T-cell (primary cell): ENCODE results near the gene TRABD. TPM values are rescaled to one million over a fixed set of nuclear protein-coding genes. Genes with fewer than 3 reads are reported as not detected.

Source experiments
- ATAC-seq, 4 experiments: fragments of 200-7000 bp in 3 of 4; fragments of 150-1000 bp in 1 of 4; cut with Tn5 transposase; replicated peaks in 1 of 4; 1 replicate in 3 of 4; 2 replicates in 1 of 4; pipeline ENCODE4 v1.10.0; 2021; ENCODE audit warnings: moderate library complexity in 3 of 4, mild to moderate bottlenecking in 2 of 4, moderate number of reproducible peaks in 1 of 4
- CTCF ChIA-PET, 2 donors: fragments of 300-600 bp; sonication (Branson Sonifier 250); formaldehyde crosslinking; loops; one replicate each; lab custom pipeline; 2022; ENCODE audit warnings: antibody characterized with exemption in 2 of 2; lab: Charles Lee
- POLR2A ChIA-PET, 2 donors: fragments of 300-600 bp; sonication (Branson Sonifier 250); formaldehyde crosslinking; loops; one replicate each; lab custom pipeline; 2022; ENCODE audit warnings: antibody characterized with exemption in 2 of 2; lab: Charles Lee
- DNase-seq, 35 experiments: peaks; one replicate each; pipeline versions ENCODE4 v3.0.0 to v3.0.0-alpha.2; 2013 to 2023
- H3K27ac ChIP-seq: one replicate; pipeline ENCODE4 v1.5.1; 2013; ENCODE audit warnings: low read length
- H3K27me3 ChIP-seq, 2 experiments: replicated peaks in 1 of 2; 1 replicate in 1 of 2; 2 replicates in 1 of 2; pipeline versions ENCODE4 v1.6.1 to v1.7.0; 2013; ENCODE audit warnings: low read length in 1 of 2, mixed read lengths in 1 of 2; ENCODE audit not compliant: control insufficient read depth in 2 of 2, insufficient read depth in 2 of 2; ENCODE audit errors: extremely low read depth in 1 of 2
- H3K36me3 ChIP-seq, 2 donors: 1 replicate in 1 of 2; 2 replicates in 1 of 2; pipeline versions ENCODE4 v1.6.1 to v1.7.0; 2013; ENCODE audit warnings: low read length in 1 of 2; ENCODE audit not compliant: control insufficient read depth in 2 of 2, insufficient read depth in 1 of 2; ENCODE audit errors: extremely low read depth in 1 of 2
- H3K4me1 ChIP-seq, 2 experiments: 1 replicate in 1 of 2; 2 replicates in 1 of 2; pipeline versions ENCODE4 v1.6.1 to v1.7.0; 2013; ENCODE audit warnings: low read length in 2 of 2, mixed read lengths in 1 of 2; ENCODE audit not compliant: insufficient read depth in 2 of 2, control insufficient read depth in 1 of 2; ENCODE audit errors: extremely low read depth in 1 of 2
- H3K4me3 ChIP-seq, 2 donors: 1 replicate in 1 of 2; 2 replicates in 1 of 2; pipeline versions ENCODE4 v1.5.1 to v1.7.0; 2013; ENCODE audit warnings: mild to moderate bottlenecking in 2 of 2, low read length in 1 of 2, moderate library complexity in 1 of 2; ENCODE audit not compliant: control insufficient read depth in 1 of 2; ENCODE audit errors: extremely low read depth in 1 of 2
- H3K9me3 ChIP-seq: 2 replicates; pipeline ENCODE4 v1.7.0; 2013
- H3K27ac Mint-ChIP-seq, 2 donors: one replicate each; pipeline ENCODE4 v1.8.0; 2020 to 2021; ENCODE audit warnings: mild to moderate bottlenecking in 2 of 2, mixed read lengths in 2 of 2
- H3K27me3 Mint-ChIP-seq, 2 donors: one replicate each; pipeline ENCODE4 v1.8.0; 2021 to 2022; ENCODE audit warnings: mixed read lengths in 2 of 2
- H3K36me3 Mint-ChIP-seq: one replicate; pipeline ENCODE4 v1.8.0; 2021; ENCODE audit warnings: mixed read lengths
- H3K4me1 Mint-ChIP-seq, 3 donors: one replicate each; pipeline ENCODE4 v1.8.0; 2020 to 2022; ENCODE audit warnings: mixed read lengths in 3 of 3, mild to moderate bottlenecking in 1 of 3
- H3K4me3 Mint-ChIP-seq, 3 donors: one replicate each; pipeline ENCODE4 v1.8.0; 2020 to 2022; ENCODE audit warnings: mild to moderate bottlenecking in 3 of 3, mixed read lengths in 3 of 3, moderate library complexity in 3 of 3
- H3K9me3 Mint-ChIP-seq, 3 donors: one replicate each; pipeline ENCODE4 v1.8.0; 2020 to 2022; ENCODE audit warnings: mixed read lengths in 3 of 3
- WGBS: methylation state at CpG from one replicate; pipeline ENCODE4 v1.1.5; 2013; ENCODE audit warnings: missing lambda C conversion rate; ENCODE audit not compliant: insufficient coverage; 5-methylcytosine and 5-hydroxymethylcytosine counted together
- total RNA-seq, 35 experiments: library from RNA in 6 of 35; stranded (reverse) in 6 of 35; fragments of 120-200 nt in 1 of 35; gene quantifications; one replicate each; pipeline versions ENCODE4 v1.2.1 to v1.2.4 and lab custom pipeline; 2013 to 2026

TRABD gene
- total RNA-seq, 5 donors from 2014 or later (not counting 1 experiment from before 2014, with no cell fraction given), result 116 to 213 (median 175) TPM

DNA sequence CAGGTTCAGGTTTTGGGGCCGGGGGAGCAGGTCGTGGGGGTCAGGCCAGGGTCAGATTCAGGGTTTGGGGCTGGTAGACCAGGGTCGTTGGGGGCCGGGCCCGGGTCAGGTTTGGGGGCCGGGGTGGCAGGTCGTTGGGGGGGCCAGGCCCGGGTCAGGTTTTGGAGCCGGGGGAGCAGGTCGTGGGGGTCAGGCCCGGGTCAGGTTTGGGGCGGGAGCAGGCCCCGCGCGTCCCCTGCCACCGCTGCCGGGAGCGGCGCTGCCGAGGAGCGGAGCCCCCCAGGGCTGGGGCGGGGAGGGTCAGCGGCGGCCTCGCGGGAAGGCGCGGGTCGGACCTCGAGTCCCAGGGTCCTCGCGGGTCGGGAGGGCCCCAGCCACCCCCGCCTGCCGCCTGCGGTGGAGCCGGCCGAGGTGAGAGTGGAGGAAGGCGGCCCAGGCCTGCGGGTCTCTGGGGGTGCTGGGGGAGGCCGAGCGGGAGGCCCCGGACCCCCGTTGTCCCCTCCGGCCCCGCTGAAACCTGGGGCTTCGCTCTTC, 535 bp downstream of the TRABD start:
- CTCF ChIA-PET, result no interaction called here

GRCh38 chr22:50186761-50187523, 1.2 kb downstream of the TRABD start:
- Histone ChIP-seq H3K9me3 (no peaks in the 10 kb centered on the region), H3K4me3 (peak overlapping the region; percentile 55 to 57), H3K36me3 (peaks cover 0 to 3% of the 10 kb centered on the region in 2 donors), H3K4me1 (peaks cover 25 to 69% of the 10 kb centered on the region in 2 experiments), H3K27ac (peak overlapping the region; percentile 74), H3K27me3 (peaks cover 0 to 16% of the 10 kb centered on the region in 2 experiments)
- ChIA-PET CTCF (interaction anchor here in 1 of 2 donors (0.6 kb wide), 1 partner anchor 33 kb away, joined by 3 read pairs; no protein-coding TSS in a partner anchor), POLR2A (no interaction called here)
- no peak for ATAC-seq
- WGBS, result 32% methylated on average over 25 of the region's 26 CpGs
- H3K4me1 Mint-ChIP-seq, result peaks cover 26 to 47% (median 44%) of the 10 kb centered on the region in 3 donors
- no peaks in the 10 kb centered on the region for H3K36me3 Mint-ChIP-seq
- H3K27me3 Mint-ChIP-seq, result no peaks in the 10 kb centered on the region
- H3K4me3 Mint-ChIP-seq, result peak overlapping the region; percentile 86 to 95 (median 89)
- peak overlapping the region; percentile 93 to 94 for H3K27ac Mint-ChIP-seq
- peak in 2 of 35 experiments; percentile 30 to 52 for DNase-seq
- no peaks in the 10 kb centered on the region for H3K9me3 Mint-ChIP-seq

More for the DNA sequence above, 535 bp downstream of the TRABD start:
- H3K36me3 Mint-ChIP-seq, result no peaks in the 10 kb centered on the region
- DNase-seq (no peak), ATAC-seq (no peak)
- Histone ChIP-seq H3K4me3 (peak overlapping the region; percentile 55 to 57), H3K4me1 (peaks cover 23 to 62% of the 10 kb centered on the region in 2 experiments), H3K9me3 (no peaks in the 10 kb centered on the region), H3K27me3 (peaks cover 0 to 16% of the 10 kb centered on the region in 2 experiments), H3K27ac (peak overlapping the region; percentile 74), H3K36me3 (peaks cover 0 to 3% of the 10 kb centered on the region in 2 donors)
- H3K27ac Mint-ChIP-seq, result peak overlapping the region; percentile 93 to 94
- POLR2A ChIA-PET, result no interaction called here
- H3K4me3 Mint-ChIP-seq, result peak overlapping the region; percentile 86 to 95 (median 89)
- H3K4me1 Mint-ChIP-seq, result peaks cover 19 to 40% (median 37%) of the 10 kb centered on the region in 3 donors
- under 1% methylated on average over 41 of the region's 47 CpGs for WGBS
- H3K9me3 Mint-ChIP-seq, result no peaks in the 10 kb centered on the region
- no peaks in the 10 kb centered on the region for H3K27me3 Mint-ChIP-seq

GRCh38 chr22:50188356-50188755, 2.6 kb downstream of the TRABD start:
- Histone ChIP-seq H3K27ac (peak overlapping the region; percentile 93), H3K36me3 (peaks cover 3% of the 10 kb centered on the region in 2 donors), H3K27me3 (peaks cover 0 to 16% of the 10 kb centered on the region in 2 experiments), H3K9me3 (no peaks in the 10 kb centered on the region), H3K4me3 (no peak overlapping the region), H3K4me1 (peaks cover 36 to 83% of the 10 kb centered on the region in 2 experiments)
- CTCF ChIA-PET, result interaction anchor here in 1 of 2 donors (1.0 kb wide), 1 partner anchor 39 kb away, joined by 3 read pairs; no protein-coding TSS in a partner anchor
- H3K4me1 Mint-ChIP-seq, result peaks cover 35 to 59% (median 55%) of the 10 kb centered on the region in 3 donors
- WGBS, result 100% methylated on average over 8 of the region's 11 CpGs
- H3K4me3 Mint-ChIP-seq, result peak overlapping the region; percentile 9 to 86 (median 43)
- POLR2A ChIA-PET, result no interaction called here
- no peaks in the 10 kb centered on the region for H3K9me3 Mint-ChIP-seq
- H3K36me3 Mint-ChIP-seq, result no peaks in the 10 kb centered on the region
- DNase-seq (no peak), ATAC-seq (no peak)
- H3K27me3 Mint-ChIP-seq, result no peaks in the 10 kb centered on the region
- H3K27ac Mint-ChIP-seq, result peak overlapping the region; percentile 78 to 95

DNA sequence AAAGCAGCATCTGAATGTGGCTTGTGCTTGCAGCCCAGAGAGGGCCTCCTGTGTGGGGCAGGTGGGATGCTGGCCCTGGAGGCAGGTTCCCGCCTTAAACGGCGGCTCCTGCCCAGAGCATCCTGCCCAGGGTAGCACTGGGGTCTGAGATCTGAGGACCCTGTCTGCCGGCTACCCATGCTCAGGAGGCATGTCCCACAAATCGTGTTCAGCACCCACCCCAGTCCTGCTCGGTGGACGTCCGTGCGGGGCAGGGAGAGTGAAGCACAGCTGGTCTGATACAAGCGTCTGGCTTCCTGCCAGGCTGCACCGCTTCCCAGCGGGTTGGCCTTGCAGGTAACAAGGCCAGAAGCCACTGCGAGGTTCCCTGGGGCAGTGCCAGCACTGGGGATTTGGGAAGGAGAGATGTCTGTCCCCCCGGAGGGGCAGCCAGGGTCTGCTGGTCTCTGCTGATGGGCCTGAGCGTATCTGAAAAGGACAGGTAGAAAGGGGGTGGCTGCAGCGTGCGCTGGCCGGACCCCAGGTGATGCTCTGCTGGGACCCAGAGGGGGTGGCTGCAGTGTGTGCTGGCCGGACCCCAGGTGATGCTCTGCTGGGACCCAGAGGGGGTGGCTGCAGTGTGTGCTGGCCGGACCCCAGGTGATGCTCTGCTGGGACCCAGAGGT, 3.6 kb downstream of the TRABD start:
- POLR2A ChIA-PET, result interaction anchor here in 1 of 2 donors (1.2 kb wide), 1 partner anchor 19 kb away, joined by 3 read pairs; no protein-coding TSS in a partner anchor

GRCh38 chr22:50189849-50190181, 4.1 kb downstream of the TRABD start:
- Mint-ChIP-seq H3K27me3 (no peaks in the 10 kb centered on the region), H3K9me3 (no peaks in the 10 kb centered on the region), H3K4me3 (peak overlapping the region; percentile 90 to 98 (median 90)), H3K27ac (peak overlapping the region; percentile 95 to 99), H3K4me1 (peaks cover 35 to 54% (median 49%) of the 10 kb centered on the region in 3 donors), H3K36me3 (no peaks in the 10 kb centered on the region)
- ChIA-PET POLR2A (interaction anchor here in 1 of 2 donors (1.2 kb wide), 1 partner anchor 19 kb away, joined by 3 read pairs; no protein-coding TSS in a partner anchor), CTCF (no interaction called here)
- DNase-seq (no peak), ATAC-seq (peak; percentile 0 to 2 (median 0))
- Histone ChIP-seq H3K4me3 (peak overlapping the region; percentile 88 to 96), H3K4me1 (peaks cover 36 to 90% of the 10 kb centered on the region in 2 experiments), H3K9me3 (no peaks in the 10 kb centered on the region), H3K36me3 (peaks cover 9 to 17% of the 10 kb centered on the region in 2 donors), H3K27me3 (peaks cover 0 to 4% of the 10 kb centered on the region in 2 experiments), H3K27ac (peak overlapping the region; percentile 93)
- 0% methylated on average over 2 of the region's 4 CpGs for WGBS

More for the DNA sequence above, 3.6 kb downstream of the TRABD start:
- Histone ChIP-seq H3K4me3 (peak overlapping the region in 1 of 2 donors; percentile 88), H3K36me3 (peaks cover 8 to 12% of the 10 kb centered on the region in 2 donors), H3K4me1 (peaks cover 36 to 90% of the 10 kb centered on the region in 2 experiments), H3K27me3 (peaks cover 0 to 8% of the 10 kb centered on the region in 2 experiments), H3K27ac (peak overlapping the region; percentile 93), H3K9me3 (no peaks in the 10 kb centered on the region)
- no peak for ATAC-seq
- DNase-seq, result no peak
- Mint-ChIP-seq H3K9me3 (no peaks in the 10 kb centered on the region), H3K27me3 (no peaks in the 10 kb centered on the region), H3K4me1 (peaks cover 35 to 57% (median 53%) of the 10 kb centered on the region in 3 donors), H3K4me3 (peak overlapping the region; percentile 59 to 98 (median 90)), H3K36me3 (no peaks in the 10 kb centered on the region), H3K27ac (peak overlapping the region; percentile 95 to 99)
- WGBS, result 79% methylated on average over 19 of the region's 20 CpGs
- CTCF ChIA-PET, result no interaction called here
